IPS-18c (cell line): ENCODE data around the gene LMOD1.
"Not testable (repeated sequence)": the region's sequence is repeated elsewhere in the genome, so short reads cannot be mapped to it uniquely, and the experiment has no call there.

ENCODE experiments used
- H3K4me3 ChIP-seq: 2 replicates; pipeline ENCODE4 v1.7.0; 2013; ENCODE audit warnings: low read depth, mild to moderate bottlenecking, low read length, moderate library complexity; ENCODE audit not compliant: insufficient read depth
- H3K9me3 ChIP-seq: one replicate; pipeline ENCODE4 v1.6.1; 2013; ENCODE audit warnings: mild to moderate bottlenecking, low read length, moderate library complexity; ENCODE audit not compliant: control insufficient read depth, insufficient read depth

Gene LMOD1

DNA sequence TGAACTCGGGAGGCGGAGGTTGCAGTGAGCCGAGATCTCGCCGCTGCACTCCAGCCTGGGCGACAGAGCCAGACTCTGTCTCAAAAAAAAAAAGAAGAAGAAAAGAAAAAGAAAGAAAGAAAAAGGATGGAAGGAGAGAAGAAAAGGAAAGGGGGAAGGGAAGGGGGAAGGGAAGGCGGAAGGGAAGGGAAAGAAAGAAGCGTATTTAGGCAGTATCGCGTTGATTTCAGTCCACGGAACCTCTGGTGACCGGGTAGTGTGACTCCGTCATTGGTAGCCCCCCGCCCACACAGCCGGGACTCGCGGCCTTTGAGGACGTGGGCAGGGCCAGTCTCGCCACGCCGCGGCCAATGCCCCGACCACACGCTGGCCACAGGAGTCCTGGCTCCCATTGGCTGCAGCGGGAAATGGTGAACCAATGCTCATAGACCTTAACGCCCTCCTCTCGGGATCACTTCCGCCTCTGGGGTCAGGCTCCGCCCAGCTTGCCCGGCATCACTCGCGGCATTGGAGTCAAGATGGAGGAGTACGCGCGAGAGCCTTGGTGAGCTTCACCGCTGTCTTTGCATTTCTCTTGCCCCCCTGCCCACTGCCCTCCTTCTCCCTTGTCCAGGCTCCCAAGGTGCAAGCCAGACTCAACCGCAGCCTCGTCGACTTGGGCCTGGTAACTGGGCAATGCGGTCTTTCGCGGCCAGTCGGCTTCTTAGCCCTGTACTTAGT is 8.8 kb upstream of the LMOD1 start, which contains the start of gene TIMM17A:
TSS of gene TIMM17A (plus strand) at position 495 of the 720 bp plus-strand sequence. CDS start at position 519, 24 bp downstream.
- peak within 1 kb of the TSS; percentile 99 for H3K4me3 ChIP-seq
- H3K9me3 ChIP-seq: no peaks in the 10 kb centered on the region

DNA sequence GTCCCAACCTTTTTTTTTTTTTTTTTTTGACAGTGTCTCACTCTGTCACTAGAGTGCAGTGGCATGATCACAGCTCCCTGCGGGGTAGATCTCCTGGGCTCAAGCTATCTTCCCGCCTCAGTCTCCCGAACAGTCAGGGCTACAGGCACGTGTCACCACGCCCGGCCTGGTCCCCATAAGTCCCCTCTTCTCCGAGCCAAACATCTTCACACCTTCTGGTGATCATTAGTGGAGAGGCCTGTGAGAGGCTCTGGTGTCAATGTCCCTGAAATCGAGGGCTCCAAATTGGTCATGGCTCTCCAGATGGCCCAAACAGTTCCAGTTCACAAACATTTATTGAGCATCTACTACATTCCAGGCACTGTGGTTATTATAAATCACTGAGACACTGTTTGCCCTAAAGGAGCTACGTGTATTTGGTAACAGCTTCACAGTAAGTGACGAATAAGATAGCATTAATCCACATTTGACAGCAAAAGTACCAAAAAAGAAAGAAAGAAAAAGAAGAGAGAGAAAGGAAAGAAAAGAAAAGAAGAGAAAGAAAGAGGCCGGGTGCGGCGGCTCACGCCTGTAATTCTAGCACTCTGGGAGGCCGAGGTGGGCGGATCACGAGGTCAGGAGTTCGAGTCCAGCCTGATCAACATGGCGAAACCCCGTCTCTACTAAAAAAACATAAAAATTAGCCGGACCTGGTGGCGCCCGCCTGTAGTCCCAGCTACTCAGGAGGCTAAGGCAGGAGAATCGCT is 8.1 kb upstream of the LMOD1 start:
- Histone ChIP-seq H3K4me3 (peak overlapping the region; percentile 99; the same call in 1 of the 2 replicates), H3K9me3 (no peaks in the 10 kb centered on the region)

DNA sequence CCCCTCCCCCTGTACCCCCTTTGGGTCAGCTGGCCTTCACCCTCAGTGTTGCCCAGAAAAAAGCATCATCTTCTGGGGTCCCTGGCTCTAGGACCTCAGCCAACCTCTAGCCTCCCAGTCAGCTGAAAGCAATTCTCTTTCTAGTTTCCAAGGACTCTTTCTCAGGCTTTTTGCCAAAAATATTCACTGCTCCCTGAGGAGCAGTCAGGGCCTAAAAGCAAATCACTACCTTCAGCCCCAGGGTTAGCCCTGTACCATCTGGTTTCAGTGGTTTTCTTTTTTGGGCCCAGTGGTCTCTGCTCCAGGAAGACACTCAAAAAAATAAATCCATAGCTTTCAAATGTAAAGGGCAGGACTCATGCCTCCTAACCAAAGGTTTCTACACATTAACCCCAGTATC is 3.1 kb upstream of the LMOD1 start:
- Histone ChIP-seq H3K4me3 (no peak overlapping the region), H3K9me3 (no peaks in the 10 kb centered on the region)

DNA sequence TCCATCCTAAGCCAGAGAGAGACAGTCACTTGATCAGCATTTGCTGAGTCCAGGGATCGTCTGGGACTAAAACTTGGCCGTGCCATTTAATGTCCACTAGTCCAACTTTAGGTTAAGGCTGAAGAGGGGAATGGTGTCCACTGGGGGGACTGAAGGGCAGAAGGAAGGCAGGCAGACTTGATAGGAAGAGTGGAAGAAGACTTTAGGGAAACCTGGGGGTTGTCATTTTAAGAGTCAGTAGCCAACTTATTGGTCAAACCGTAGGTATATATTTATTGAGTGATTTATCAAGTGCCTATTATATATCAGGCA is 1.3 kb upstream of the LMOD1 start:
- Histone ChIP-seq H3K9me3 (no peaks in the 10 kb centered on the region), H3K4me3 (no peak overlapping the region)

DNA sequence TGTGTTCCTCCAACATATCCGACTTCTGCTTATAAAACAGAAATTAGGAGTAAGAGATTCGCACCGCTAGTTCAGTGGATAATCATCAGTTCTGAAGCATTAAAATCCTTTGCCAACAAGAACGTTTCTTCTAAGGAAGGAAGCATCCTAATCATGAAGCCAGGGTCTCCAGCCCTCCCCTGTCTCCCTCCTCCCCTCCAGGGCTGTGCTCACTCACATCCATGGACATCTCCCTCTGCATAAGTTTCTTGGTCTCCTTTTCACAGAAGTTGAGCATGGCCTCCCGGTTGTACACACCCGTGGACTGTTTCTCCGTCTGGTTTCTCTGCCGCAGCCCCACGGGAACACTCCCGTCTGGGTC is 505 bp downstream of the LMOD1 start:
- peak overlapping the region; percentile 35; the same call in 1 of the 2 replicates for H3K4me3 ChIP-seq
- no peaks in the 10 kb centered on the region for H3K9me3 ChIP-seq

DNA sequence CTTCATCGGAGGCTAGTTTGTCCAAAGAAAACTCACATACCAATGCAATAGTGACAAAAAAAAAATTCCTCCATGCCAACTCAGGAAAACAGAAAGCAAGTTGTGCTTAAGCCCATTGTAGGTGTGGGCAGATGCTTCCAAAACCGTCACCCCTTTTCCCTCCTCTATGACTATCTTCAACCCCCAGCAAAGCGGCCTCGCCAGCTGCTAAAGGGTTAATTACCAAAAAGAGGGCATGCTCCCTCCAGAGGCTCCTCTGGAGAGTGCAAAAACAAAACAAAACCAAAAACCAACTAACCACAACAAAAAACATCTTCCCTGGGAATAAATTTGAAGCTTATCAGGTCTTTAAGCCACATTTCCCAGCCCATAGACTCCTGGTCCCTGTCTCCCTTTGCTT is 1.2 kb downstream of the LMOD1 start:
- Histone ChIP-seq H3K4me3 (0 out of 2 replicates have a peak overlapping the region, but pooled peaks have one; percentile 35), H3K9me3 (no peaks in the 10 kb centered on the region)

DNA sequence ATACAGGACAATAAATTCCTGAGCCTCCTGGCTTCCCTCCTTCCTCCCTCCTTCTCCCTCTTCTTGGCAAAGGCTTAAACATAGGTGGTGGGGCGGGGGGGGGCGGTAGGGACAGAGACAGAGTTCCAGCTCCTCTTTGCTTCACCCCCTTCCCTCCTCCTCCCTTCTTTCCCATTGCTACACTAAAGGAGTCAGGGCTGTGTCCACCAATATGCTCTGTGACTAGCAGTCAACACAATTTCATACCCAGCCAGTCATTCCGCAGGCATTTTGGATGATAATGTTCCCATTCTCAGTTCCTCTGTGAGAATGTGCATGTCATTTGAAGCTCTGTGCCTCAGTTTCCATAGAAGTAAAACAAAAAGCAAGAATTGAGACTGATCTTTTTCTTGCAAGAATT is 1.7 kb downstream of the LMOD1 start:
- no peak overlapping the region for H3K4me3 ChIP-seq
- no peaks in the 10 kb centered on the region for H3K9me3 ChIP-seq

DNA sequence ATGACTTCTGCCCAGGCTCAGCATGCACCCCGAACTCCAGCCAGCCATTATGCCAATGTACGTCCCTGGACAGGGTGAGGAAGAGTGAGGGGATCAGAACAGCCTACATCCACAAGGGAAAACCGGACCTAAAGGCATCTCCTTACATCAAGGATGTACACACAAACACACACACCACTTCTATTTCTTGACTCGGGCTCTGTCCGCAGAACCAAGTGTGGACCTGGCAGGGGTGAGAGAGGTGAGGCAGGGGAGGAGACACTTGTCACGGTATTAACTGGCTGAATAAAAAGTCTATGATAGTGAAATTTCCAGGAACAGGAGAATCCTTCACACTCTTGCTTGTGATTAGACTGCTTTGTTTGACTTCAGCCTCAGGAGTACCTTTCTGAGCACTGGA is 2.3 kb downstream of the LMOD1 start:
- H3K9me3 ChIP-seq: no peaks in the 10 kb centered on the region
- H3K4me3 ChIP-seq: no peak overlapping the region

DNA sequence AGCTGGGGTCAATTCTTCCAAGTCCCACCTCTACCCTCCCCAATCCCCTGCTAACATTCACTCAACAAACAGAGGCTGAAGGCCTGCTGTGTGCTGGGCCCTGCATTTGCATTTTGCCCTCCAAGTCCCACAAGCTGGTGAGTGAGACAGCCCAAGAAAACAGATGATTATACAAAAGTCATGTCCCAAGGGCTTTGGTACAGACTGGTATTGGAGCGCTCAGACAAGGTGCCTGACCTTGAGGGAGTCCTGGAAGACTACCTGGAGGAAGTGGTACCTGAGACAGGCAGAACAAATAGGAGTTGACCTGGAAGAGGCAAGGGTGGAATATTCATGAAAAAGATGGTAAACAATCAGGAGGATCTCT is 4.2 kb downstream of the LMOD1 start:
- Histone ChIP-seq H3K4me3 (no peak overlapping the region), H3K9me3 (no peaks in the 10 kb centered on the region)

DNA sequence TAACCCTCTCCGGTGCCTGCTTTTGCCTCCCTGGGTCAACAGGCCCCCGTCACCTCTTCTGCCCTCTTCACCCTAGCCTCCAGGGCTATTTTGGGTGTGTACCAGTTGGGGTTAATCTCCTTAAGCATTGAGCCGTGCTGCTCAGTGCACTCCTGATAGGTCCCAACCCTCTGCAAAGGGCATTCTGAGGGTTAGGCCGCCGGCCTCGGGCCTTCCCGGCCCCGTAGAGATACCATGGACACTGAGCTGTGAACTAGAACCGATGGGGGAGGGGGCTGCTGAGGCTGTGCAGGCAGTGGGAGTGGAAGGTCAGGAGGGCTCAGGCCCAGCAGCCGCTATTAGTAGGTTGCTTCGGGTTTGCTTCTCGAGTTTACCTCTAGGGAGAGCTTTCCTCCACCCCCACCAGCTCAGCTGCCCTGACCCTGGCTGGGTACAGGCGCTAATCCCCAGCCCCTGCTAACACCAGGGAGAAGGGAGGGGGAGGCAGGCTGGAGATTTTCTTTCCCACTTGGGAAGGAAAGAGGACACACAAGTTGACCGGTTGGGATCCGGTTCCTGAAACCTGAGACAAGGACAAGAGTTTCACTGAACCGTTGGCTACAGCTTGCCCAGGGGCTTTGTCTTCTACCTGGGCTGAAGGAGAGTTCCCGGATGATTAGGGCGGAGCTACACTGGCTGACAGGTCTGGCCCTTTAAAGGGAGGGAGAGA is 4.8 kb downstream of the LMOD1 start:
- Histone ChIP-seq H3K4me3 (peak overlapping the region; percentile 29), H3K9me3 (no peaks in the 10 kb centered on the region)

DNA sequence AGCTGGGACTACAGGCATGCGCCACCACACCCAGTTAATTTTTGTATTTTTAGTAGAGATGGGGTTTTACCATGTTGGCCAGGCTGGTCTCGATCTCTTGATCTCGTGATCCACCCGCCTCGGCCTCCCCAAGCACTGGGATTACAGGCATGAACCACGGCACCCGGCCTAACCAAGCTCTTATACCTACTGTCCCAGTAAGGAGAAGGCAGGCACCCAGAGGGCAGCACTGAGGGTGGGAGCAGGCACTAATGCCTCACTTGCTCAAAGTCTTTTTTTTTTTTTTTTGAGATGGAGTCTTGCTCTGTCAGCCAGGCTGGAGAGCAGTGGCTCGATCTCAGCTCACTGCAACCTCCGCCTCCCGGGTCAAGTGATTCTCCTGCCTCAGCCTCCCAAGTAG is 6.0 kb downstream of the LMOD1 start:
- not testable (repeated sequence) for H3K9me3 ChIP-seq, H3K4me3 ChIP-seq

DNA sequence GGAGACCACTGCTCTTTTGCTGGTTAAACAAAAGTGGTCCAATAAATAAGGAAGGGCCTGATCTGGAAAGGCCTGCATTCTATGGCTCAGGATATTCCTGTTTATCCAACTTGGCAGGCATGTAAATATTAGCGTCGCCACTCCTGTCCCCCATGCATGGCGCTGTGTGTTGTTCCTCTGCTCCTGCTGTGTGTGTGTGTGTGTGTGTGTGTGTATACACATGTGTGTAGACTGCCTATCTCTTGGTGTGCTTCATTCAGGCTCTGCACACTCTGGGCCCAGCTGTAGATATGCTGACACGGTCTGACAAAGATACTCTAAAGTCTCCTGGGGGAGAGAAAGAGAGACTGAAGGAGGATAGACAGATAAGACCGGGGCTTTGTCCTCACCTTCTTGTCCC is 6.8 kb downstream of the LMOD1 start:
- Histone ChIP-seq H3K9me3 (no peaks in the 10 kb centered on the region), H3K4me3 (no peak overlapping the region)

DNA sequence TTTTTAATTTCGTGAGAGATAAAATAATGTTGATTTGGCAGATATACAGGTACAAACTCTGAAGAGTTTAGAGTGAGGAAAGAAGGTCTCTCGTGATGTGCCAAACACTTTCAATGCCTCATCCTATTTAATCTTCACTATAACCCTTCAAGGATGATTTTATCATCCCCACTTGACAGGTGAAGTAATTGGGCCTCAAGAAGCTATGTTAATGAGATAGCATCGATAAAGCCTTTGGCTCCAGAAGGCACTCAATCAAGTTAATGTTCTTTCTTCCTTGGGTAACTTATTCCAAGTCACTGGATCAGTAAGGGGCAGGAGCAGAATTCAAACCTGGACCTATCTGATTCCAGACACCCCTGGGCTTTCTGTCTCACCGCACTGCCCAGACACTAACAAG is 7.2 kb downstream of the LMOD1 start:
- Histone ChIP-seq H3K4me3 (no peak overlapping the region), H3K9me3 (no peaks in the 10 kb centered on the region)

DNA sequence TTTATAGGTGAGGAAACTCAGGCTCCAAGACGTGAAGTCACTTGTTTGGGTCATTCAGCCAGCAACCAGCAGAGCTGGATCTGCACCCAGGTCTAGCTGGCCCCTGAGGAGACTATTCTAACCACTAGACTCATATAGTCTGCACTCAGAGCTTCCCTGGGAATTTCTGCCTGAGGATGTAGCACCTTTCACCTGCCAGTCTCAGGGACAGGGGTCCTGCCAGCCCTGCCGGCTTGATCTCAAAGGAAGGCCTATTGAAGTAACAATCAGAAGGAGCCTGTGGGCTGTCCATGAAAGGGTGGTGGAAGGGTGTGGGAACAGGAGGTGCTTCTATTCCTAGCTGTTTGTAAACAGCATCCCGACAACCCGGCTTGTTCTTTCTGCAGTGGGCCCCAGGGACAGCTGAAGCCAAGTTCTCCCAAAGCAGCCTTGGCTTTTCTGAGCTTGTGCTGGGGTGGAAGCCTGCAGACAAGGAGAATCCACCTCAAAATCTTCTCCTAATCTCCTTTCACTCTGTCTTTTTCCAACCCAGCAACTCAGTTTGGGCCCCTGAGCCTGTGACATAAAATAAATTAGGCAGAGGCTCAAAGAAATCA is 7.8 kb downstream of the LMOD1 start:
- no peak overlapping the region for H3K4me3 ChIP-seq
- no peaks in the 10 kb centered on the region for H3K9me3 ChIP-seq

DNA sequence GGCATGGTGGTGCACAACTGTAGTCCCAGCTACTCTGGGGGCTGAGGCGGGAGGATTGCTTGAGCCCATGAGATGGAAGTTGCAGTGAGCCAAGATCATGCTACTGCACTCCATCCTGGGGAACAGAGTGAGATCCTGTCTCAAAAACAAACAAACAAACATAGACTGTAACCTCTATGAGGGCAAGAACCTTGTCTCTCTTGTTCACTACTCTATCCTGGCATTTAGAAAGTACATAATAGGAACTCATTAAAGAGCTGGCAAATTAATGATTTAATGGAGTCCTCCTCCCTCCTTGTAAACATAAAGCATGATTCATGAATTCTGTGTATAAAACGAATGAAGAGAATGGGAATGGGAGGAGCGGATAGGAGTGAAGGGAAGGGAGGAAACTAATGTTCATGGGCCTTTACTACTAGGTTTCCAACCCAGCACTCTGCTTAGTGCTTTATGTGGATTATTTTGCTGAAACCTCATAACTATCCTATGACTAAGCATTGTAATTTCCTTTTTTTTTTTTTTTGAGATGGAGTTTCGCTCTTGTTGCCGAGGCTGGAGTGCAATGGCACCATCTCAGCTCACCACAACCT is 8.6 kb downstream of the LMOD1 start:
- no peaks in the 10 kb centered on the region for H3K9me3 ChIP-seq
- H3K4me3 ChIP-seq: no peak overlapping the region

DNA sequence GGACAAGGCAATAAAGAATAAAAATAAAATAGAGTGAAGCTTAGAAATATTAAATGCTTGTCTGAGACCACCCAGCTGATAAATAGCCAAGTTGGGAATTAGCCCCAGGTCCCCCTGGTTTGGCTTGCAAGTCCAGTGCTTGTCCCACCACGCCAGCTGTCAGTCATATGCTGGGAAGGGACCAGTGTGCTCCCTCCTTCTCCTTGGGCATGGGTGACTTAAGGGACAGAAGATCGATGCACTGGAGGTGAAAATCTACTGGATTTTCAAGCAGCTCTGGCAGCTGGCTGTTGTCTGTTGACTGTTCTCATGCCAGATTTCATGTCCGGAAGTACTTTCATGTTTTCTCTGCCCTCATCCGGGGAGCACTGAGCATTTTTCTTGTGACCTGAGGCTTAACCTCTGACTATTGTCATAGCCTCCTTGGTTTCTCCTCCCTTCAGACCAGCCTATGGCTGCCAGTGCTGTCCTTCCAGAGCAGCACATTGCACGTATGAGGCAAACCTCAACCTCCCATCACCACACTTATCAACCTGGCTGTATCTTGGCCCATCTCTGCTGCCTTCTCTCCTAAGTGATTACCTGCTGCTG is 12.4 kb downstream of the LMOD1 start:
- Histone ChIP-seq H3K9me3 (no peaks in the 10 kb centered on the region), H3K4me3 (no peak overlapping the region)

DNA sequence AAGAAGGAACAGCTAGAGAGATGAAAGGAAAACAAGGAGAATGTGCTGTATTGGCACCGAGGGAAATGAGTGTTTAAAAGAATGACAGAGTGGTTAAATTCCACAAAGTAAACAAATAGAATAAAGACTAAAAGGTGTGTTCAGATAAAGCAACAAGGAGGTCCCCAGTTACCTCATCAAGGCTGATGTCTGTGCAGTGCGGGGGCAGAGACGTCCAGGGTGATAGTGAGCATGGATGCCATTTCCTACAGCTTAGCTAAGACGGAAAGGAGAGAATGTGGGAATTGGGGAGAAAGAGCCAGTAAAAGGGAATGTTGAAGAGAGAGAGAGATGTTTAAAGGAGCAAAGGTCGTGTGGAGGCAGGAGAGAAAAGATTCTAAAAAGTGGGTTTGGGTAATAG is 15.5 kb downstream of the LMOD1 start:
- H3K4me3 ChIP-seq: no peak overlapping the region

More for the DNA sequence above, 15.5 kb downstream of the LMOD1 start:
- no peaks in the 10 kb centered on the region for H3K9me3 ChIP-seq
